HEK293T (cell line): ENCODE measurements around the gene IFNL3.
"Not testable (repeated sequence)": the region's sequence is repeated elsewhere in the genome, so short reads cannot be mapped to it uniquely, and the experiment has no call there.

ENCODE experiments used
- CTCF ChIA-PET: fragments of 350-600 bp; formaldehyde crosslinking; extraction: SDS; loops from one replicate; lab custom pipeline; 2021; ENCODE audit warnings: antibody characterized with exemption, inconsistent platforms; lab: Yijun Ruan, JAX
- POLR2A ChIA-PET: fragments of 350-600 bp; formaldehyde crosslinking; extraction: SDS; loops from one replicate; lab custom pipeline; 2020; ENCODE audit warnings: antibody characterized with exemption, inconsistent platforms; lab: Yijun Ruan, JAX
- DNase-seq: peaks from one replicate; pipeline ENCODE4 v3.0.0; 2012; ENCODE audit warnings: mixed read lengths; ENCODE audit errors: extremely low spot score
- ARNT ChIP-seq: fragments of 450-650 bp; IDR thresholded peaks from 2 replicates; pipeline ENCODE4 v1.6.1; 2017; ENCODE audit warnings: mild to moderate bottlenecking
- BHLHE40 ChIP-seq: fragments of 450-650 bp; IDR thresholded peaks from 2 replicates; pipeline ENCODE4 v1.6.1; 2016; ENCODE audit warnings: mild to moderate bottlenecking, moderate library complexity, borderline replicate concordance
- CTBP1 ChIP-seq: fragments of 450-650 bp; IDR thresholded peaks from 2 replicates; pipeline ENCODE4 v1.6.1; 2016; ENCODE audit warnings: borderline replicate concordance
- ELF4 ChIP-seq: fragments of 450-650 bp; IDR thresholded peaks from 2 replicates; pipeline ENCODE4 v1.6.1; 2017; ENCODE audit warnings: antibody characterized with exemption
- FOXA1 ChIP-seq: fragments of 450-650 bp; IDR thresholded peaks from 2 replicates; pipeline ENCODE4 v1.6.1; 2016; ENCODE audit warnings: mild to moderate bottlenecking
- FOXK2 ChIP-seq: fragments of 450-650 bp; IDR thresholded peaks from 2 replicates; pipeline ENCODE4 v1.6.1; 2016; ENCODE audit warnings: mild to moderate bottlenecking
- FOXM1 ChIP-seq: fragments of 450-650 bp; IDR thresholded peaks from 2 replicates; pipeline ENCODE4 v1.6.1; 2017; ENCODE audit warnings: mild to moderate bottlenecking, borderline replicate concordance
- HDGF ChIP-seq: fragments of 450-650 bp; IDR thresholded peaks from 2 replicates; pipeline ENCODE4 v1.6.1; 2017; ENCODE audit warnings: antibody characterized with exemption, borderline replicate concordance
- L3MBTL2 ChIP-seq: fragments of 450-650 bp; conservative IDR thresholded peaks from 2 replicates; pipeline ENCODE4 v1.6.1; 2016; ENCODE audit warnings: mild to moderate bottlenecking
- LEF1 ChIP-seq: fragments of 450-650 bp; IDR thresholded peaks from 2 replicates; pipeline ENCODE4 v1.6.1; 2017; ENCODE audit warnings: mild to moderate bottlenecking, borderline replicate concordance
- NFRKB ChIP-seq: fragments of 450-650 bp; IDR thresholded peaks from 2 replicates; pipeline ENCODE4 v1.6.1; 2016; ENCODE audit warnings: mild to moderate bottlenecking, moderate library complexity
- SP1 ChIP-seq: fragments of 450-650 bp; IDR thresholded peaks from 2 replicates; pipeline ENCODE4 v1.6.1; 2017
- SUZ12 ChIP-seq: fragments of 450-650 bp; IDR thresholded peaks from 2 replicates; pipeline ENCODE4 v1.6.1; 2016; ENCODE audit warnings: mild to moderate bottlenecking
- TARDBP ChIP-seq: fragments of 450-650 bp; IDR thresholded peaks from 2 replicates; pipeline ENCODE4 v1.6.1; 2016
- ZNF384 ChIP-seq: fragments of 450-650 bp; IDR thresholded peaks from 2 replicates; pipeline ENCODE4 v1.6.1; 2016
- TF ChIP-seq, protein P1 (sequence below): fragments of 450-650 bp; IDR thresholded peaks from 2 replicates; pipeline ENCODE4 v1.6.1; 2016

IFNL3 gene

GRCh38 chr19:39252458-39252857 lies 7.7 kb upstream of the IFNL3 start:
- DNase-seq: no peak
- TF ChIP-seq TARDBP: no peak
- TF ChIP-seq ARNT: no peak
- no peak for TF ChIP-seq LEF1
- no peak for TF ChIP-seq BHLHE40
- TF ChIP-seq, protein P1, sequence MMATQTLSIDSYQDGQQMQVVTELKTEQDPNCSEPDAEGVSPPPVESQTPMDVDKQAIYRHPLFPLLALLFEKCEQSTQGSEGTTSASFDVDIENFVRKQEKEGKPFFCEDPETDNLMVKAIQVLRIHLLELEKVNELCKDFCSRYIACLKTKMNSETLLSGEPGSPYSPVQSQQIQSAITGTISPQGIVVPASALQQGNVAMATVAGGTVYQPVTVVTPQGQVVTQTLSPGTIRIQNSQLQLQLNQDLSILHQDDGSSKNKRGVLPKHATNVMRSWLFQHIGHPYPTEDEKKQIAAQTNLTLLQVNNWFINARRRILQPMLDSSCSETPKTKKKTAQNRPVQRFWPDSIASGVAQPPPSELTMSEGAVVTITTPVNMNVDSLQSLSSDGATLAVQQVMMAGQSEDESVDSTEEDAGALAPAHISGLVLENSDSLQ: no peak
- no peak for TF ChIP-seq ZNF384
- no peak for TF ChIP-seq ELF4
- no peak for TF ChIP-seq CTBP1
- no peak for TF ChIP-seq L3MBTL2
- TF ChIP-seq HDGF: no peak
- no peak for TF ChIP-seq NFRKB
- TF ChIP-seq FOXK2: no peak
- POLR2A ChIA-PET: no interaction called here
- CTCF ChIA-PET: no interaction called here

- no peak for TF ChIP-seq FOXM1
- no peak for TF ChIP-seq CTBP1
- no peak for TF ChIP-seq BHLHE40
- TF ChIP-seq, protein P1: no peak
- no peak for TF ChIP-seq ARNT
- no peak for TF ChIP-seq ELF4
- TF ChIP-seq L3MBTL2: no peak
- no peak for TF ChIP-seq FOXA1
- no peak for TF ChIP-seq SP1
- DNase-seq: no peak
- CTCF ChIA-PET: no interaction called here
- POLR2A ChIA-PET: no interaction called here
Measured at GRCh38 chr19:39251846-39252245, 7.0 kb upstream of the IFNL3 start.

DNA sequence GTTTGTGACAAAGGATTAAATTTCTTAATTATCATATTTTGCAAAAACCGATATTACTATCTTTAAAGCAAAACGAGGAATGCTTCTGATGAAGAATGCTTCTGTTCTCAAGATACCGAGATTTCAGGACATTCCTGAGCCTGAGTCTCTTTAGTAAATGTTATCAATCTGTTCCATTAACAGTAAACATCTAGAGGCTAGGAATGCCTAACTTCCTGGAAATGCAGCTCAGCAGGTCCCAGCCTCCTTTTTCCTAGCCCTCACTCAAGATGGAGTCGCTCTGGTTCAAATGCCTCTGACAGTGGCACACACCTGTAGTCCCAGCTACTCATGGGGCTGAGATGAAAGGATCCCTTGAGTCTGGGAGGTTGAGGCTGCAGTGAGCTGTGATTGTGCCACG lies 6.3 kb upstream of the IFNL3 start:
- no peak for DNase-seq
- TF ChIP-seq CTBP1 (no peak), FOXA1 (no peak), TARDBP (no peak), SUZ12 (no peak), ZNF384 (no peak), ARNT (no peak), FOXM1 (no peak)
- ChIA-PET CTCF (no interaction called here), POLR2A (no interaction called here)

GRCh38 chr19:39248806-39249205 lies 4.0 kb upstream of the IFNL3 start, which contains the start of gene IFNL4:
Gene IFNL4 (minus strand): TSS chr19:39248856.
- no peak for DNase-seq
- POLR2A ChIA-PET: no interaction called here
- TF ChIP-seq TARDBP (no peak), CTBP1 (no peak)
- CTCF ChIA-PET: no interaction called here

DNA sequence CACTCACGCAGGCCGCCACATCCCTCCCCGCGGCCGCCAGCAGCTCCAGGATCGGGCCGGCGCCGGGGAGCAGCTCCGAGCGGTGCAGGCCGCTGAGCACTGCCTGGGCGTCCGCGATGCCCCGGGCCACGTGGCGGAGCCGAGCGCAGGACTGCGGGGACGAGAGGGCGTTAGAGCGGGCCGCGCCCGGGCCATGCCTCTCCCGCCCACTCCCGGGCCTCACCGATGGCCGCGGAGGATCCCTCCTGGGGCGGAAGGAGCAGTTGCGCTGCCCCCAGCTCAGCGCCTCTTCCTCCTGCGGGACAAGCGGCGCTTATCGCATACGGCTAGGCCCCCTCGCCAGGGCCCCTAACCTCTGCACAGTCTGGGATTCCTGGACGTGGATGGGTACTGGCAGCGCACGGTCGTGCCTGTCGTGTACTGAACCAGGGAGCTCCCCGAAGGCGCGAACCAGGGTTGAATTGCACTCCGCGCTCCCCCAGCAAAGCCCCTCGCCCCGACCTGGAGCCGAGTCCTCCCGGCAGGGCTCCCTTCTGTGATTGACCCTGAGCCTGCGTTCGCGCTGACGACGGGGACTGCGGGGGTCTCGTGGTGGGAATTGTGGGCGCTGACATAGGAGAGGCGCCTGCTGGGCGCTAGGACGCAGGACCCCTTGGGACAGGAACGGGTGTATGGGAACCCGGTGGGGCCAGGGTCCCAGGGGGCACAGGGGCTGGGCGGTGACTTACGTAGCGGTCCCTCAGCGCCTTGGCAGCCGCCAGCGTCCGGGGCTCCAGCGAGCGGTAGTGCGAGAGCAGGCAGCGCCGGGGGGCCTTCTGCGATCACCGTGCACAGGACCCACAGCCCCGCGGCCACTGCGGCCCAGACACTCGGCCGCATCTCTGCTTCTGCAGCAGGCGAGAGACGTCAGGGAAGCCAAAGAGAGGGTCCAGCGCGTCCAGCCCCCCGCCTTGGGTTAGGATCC lies 3.2 kb upstream of the IFNL3 start:
- POLR2A ChIA-PET: no interaction called here
- DNase-seq: no peak
- TF ChIP-seq ZNF384 (no peak), ELF4 (no peak), TARDBP (no peak), HDGF (no peak), SUZ12 (no peak), FOXA1 (no peak), NFRKB (no peak), ARNT (no peak), BHLHE40 (no peak), FOXK2 (no peak), FOXM1 (no peak), LEF1 (no peak), CTBP1 (no peak)
- TF ChIP-seq, protein P1: no peak
- CTCF ChIA-PET: no interaction called here

DNA sequence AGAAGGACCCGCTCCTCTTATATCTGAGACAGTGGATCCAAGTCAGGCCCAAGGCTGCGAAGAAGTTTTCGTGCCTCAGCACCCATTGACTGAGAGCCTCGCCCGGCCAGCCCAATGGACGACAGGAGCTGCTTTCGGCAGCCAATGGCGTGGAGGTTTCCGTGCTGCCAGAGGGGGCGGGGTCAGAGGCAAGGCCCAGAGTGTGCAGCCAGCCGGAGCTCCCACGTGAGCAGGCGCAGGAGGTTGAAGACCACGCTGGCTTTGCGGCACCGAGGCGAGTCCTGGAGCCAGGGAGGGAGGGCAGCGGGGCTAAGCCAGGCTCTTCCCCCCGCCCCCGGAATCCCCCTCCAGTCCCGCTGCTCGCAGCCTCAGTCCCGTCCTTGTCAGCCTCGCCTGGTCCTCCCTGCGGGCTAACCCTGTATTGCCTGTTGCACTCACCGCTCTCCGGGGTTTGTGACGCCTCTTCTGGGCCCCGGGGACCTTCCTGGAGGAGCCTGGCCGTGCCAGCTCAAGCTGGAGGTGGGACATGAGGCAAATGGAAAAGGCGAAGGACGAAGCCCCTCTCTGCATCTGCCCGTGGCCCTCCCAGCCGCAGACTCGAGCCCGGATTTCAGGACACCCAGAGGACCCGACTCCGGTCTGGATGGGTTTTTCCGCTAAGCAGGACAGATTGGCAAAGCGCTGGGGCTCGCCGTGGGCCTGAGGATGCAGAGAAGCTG lies 2.3 kb upstream of the IFNL3 start:
- TF ChIP-seq NFRKB (no peak), BHLHE40 (no peak), TARDBP (no peak), LEF1 (no peak)
- TF ChIP-seq, protein P1: no peak
- ChIA-PET CTCF (no interaction called here), POLR2A (no interaction called here)
- DNase-seq: no peak

- POLR2A ChIA-PET, CTCF ChIA-PET, DNase-seq: not testable (repeated sequence)
Measured at GRCh38 chr19:39245166-39245565, 360 bp upstream of the IFNL3 start.

DNA sequence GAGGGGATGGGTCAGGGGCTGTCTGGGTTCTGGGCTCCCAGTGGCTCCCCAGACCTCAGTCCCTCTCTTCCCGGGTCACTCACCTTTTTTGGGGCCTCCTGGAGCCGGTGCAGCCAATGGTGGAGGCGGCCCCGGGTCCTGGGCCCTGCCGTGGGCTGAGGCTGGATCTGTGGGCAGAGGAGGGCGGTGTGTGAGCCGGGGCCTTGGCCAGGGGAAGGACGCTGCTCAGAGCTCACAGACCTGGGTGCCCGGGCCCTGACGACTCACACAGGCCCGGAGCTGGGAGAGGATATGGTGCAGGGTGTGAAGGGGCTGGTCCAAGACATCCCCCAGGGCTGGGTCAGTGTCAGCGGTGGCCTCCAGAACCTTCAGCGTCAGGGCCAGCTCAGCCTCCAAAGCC lies 1.1 kb downstream of the IFNL3 start:
- CTCF ChIA-PET, DNase-seq, POLR2A ChIA-PET: not testable (repeated sequence)
